Testis (tissue), 2 donors: ENCODE results near the gene OR5A1.

Source experiments
- CTCF ChIP-seq, 3 experiments: fragments of 450-650 bp in 2 of 3; fragments of 200-600 bp in 1 of 3; sonication (generic) in 1 of 3; IDR thresholded peaks; one replicate each; pipeline ENCODE4 v1.5.1; 2016 to 2019; ENCODE audit warnings: antibody characterized with exemption in 3 of 3, mild to moderate bottlenecking in 2 of 3, moderate library complexity in 1 of 3
- POLR2A ChIP-seq: fragments of 450-650 bp; IDR thresholded peaks from one replicate; pipeline ENCODE4 v1.6.1; 2017; ENCODE audit warnings: antibody characterized with exemption, mild to moderate bottlenecking, moderate library complexity

- no peak for TF ChIP-seq CTCF (IDR thresholded peaks at IDR 0.05)
- TF ChIP-seq POLR2A = no peak
Observed at GRCh38 chr11:59425131-59425530, 11.1 kb upstream of the OR5A1 start.
